GM12878 (cell line): ENCODE data around the gene DRAP1. TPM values are rescaled to one million over a fixed set of nuclear protein-coding genes. Genes with fewer than 3 reads are reported as not detected.

Experiments used
- ATAC-seq: fragments of 200-7000 bp; cut with Tn5 transposase; 3 replicates; pipeline ENCODE4 v1.9.1; 2020; ENCODE audit warnings: mild to moderate bottlenecking, moderate library complexity
- BruUV-seq: library from RNA; stranded (reverse); fragments of 400-500 nt; replicated peaks from 2 replicates; lab custom pipeline; 2021; lab: Mats Ljungman, UMichigan
- CTCF ChIA-PET: fragments of 300-600 bp; sonication (Branson Sonifier 250); formaldehyde crosslinking; extraction: SDS; loops from one replicate; lab custom pipeline; 2021; ENCODE audit warnings: inconsistent platforms; lab: Yijun Ruan, JAX
- POLR2A ChIA-PET: fragments of 350-600 bp; formaldehyde crosslinking; extraction: SDS; loops from one replicate; lab custom pipeline; 2021; ENCODE audit warnings: inconsistent platforms; lab: Charles Lee
- RAD21 ChIA-PET: fragments of 300-600 bp; sonication (Branson Sonifier 250); formaldehyde crosslinking; loops from one replicate; lab custom pipeline; 2023; ENCODE audit warnings: antibody characterized with exemption; ENCODE audit not compliant: unreplicated experiment; lab: Charles Lee
- SMC1A ChIA-PET: fragments of 300-600 bp; sonication (Branson Sonifier 250); formaldehyde crosslinking; loops from one replicate; lab custom pipeline; 2023; ENCODE audit not compliant: unreplicated experiment, uncharacterized antibody; lab: Charles Lee
- DNase-seq: peaks from one replicate; pipeline ENCODE4 v3.0.0-alpha.2; 2011; ENCODE audit warnings: low read depth, low spot score
- FAIRE-seq: peaks from 3 replicates; lab custom pipeline; 2011; peaks lifted over from hg19 to GRCh38; lab: Jason Lieb, UNC
- H2AFZ ChIP-seq: 2 replicates; pipeline ENCODE4 v1.6.0; 2011; ENCODE audit warnings: low read depth, low read length, control low read depth; ENCODE audit not compliant: control insufficient read depth
- H3K27ac ChIP-seq: 2 replicates; pipeline ENCODE4 v1.5.1; 2011; ENCODE audit warnings: control low read depth; ENCODE audit not compliant: control insufficient read depth, insufficient read depth
- H3K27me3 ChIP-seq, 2 experiments: replicated peaks in 1 of 2; 2 replicates each; pipeline versions ENCODE4 v1.6.0 to v1.6.1; 2011; ENCODE audit warnings: low read length in 1 of 2; ENCODE audit not compliant: control insufficient read depth in 2 of 2, insufficient read depth in 2 of 2
- H3K36me3 ChIP-seq, 2 experiments: 2 replicates each; pipeline ENCODE4 v1.5.1; 2011; ENCODE audit warnings: low read length in 1 of 2; ENCODE audit not compliant: control insufficient read depth in 2 of 2, insufficient read depth in 2 of 2
- H3K4me1 ChIP-seq: 2 replicates; pipeline ENCODE4 v1.6.1; 2011; ENCODE audit warnings: mild to moderate bottlenecking, low read length, moderate library complexity, mixed read lengths; ENCODE audit not compliant: control insufficient read depth, insufficient read depth
- H3K4me2 ChIP-seq: 2 replicates; pipeline ENCODE4 v1.6.0; 2011; ENCODE audit warnings: control low read depth; ENCODE audit not compliant: control insufficient read depth, insufficient read depth
- H3K4me3 ChIP-seq: fragments of 200-600 bp; sonication (generic); 2 replicates; pipeline ENCODE4 v1.5.1; 2016
- H3K79me2 ChIP-seq: 2 replicates; pipeline ENCODE4 v1.6.0; 2011; ENCODE audit warnings: low read length; ENCODE audit not compliant: control insufficient read depth, insufficient read depth
- H3K9ac ChIP-seq: 2 replicates; pipeline ENCODE4 v1.8.0; 2011; ENCODE audit warnings: low read length, control low read depth, mixed read lengths; ENCODE audit not compliant: control insufficient read depth, insufficient read depth
- H3K9me3 ChIP-seq: replicated peaks from 3 replicates; pipeline ENCODE4 v1.5.1; 2011; ENCODE audit warnings: mild to moderate bottlenecking, low read length; ENCODE audit not compliant: control insufficient read depth, insufficient read depth
- H4K20me1 ChIP-seq: 2 replicates; pipeline ENCODE4 v1.6.0; 2011; ENCODE audit not compliant: control insufficient read depth, insufficient read depth
- FOXM1 ChIP-seq: IDR thresholded peaks from 2 replicates; pipeline ENCODE4 v1.6.1; 2012; ENCODE audit warnings: low read depth, mild to moderate bottlenecking, inconsistent platforms, low read length, moderate library complexity
- HDAC2 ChIP-seq: fragments of 200-600 bp; sonication (generic); IDR thresholded peaks from 2 replicates; pipeline ENCODE4 v1.6.1; 2017
- IRF4 ChIP-seq: IDR thresholded peaks from 2 replicates; pipeline ENCODE4 v1.6.1; 2011; ENCODE audit warnings: low read depth, low read length
- MTA3 ChIP-seq: IDR thresholded peaks from 2 replicates; pipeline ENCODE4 v1.6.1; 2012; ENCODE audit warnings: low read length, inconsistent platforms, borderline replicate concordance
- POLR2A ChIP-seq: IDR thresholded peaks from 2 replicates; pipeline ENCODE4 v1.6.1; 2011; ENCODE audit warnings: low read depth, mild to moderate bottlenecking, low read length
- RB1 ChIP-seq: fragments of 450-650 bp; formaldehyde crosslinking; IDR thresholded peaks from 2 replicates; pipeline ENCODE4 v1.6.1; 2017; ENCODE audit warnings: mild to moderate bottlenecking, borderline replicate concordance
- RELB ChIP-seq: fragments of 450-650 bp; IDR thresholded peaks from 2 replicates; pipeline ENCODE4 v1.6.1; 2017; ENCODE audit warnings: low read depth, mild to moderate bottlenecking, moderate library complexity
- SP1 ChIP-seq: IDR thresholded peaks from one replicate; pipeline ENCODE4 v1.6.1; 2011; ENCODE audit warnings: low read depth, low read length
- SPI1 ChIP-seq: IDR thresholded peaks from 2 replicates; pipeline ENCODE4 v1.6.1; 2011; ENCODE audit warnings: low read depth, mild to moderate bottlenecking, low read length, moderate library complexity, borderline replicate concordance; ENCODE audit not compliant: insufficient read depth
- SREBF2 ChIP-seq: IDR thresholded peaks from 2 replicates; pipeline ENCODE4 v1.6.1; 2012; ENCODE audit warnings: mild to moderate bottlenecking, low read length
- TARDBP ChIP-seq: IDR thresholded peaks from 2 replicates; pipeline ENCODE4 v1.6.1; 2016; ENCODE audit warnings: borderline replicate concordance
- TCF12 ChIP-seq: IDR thresholded peaks from 2 replicates; pipeline ENCODE4 v1.6.1; 2011; ENCODE audit warnings: low read depth, mild to moderate bottlenecking, low read length
- ZBTB11 ChIP-seq: fragments of 450-650 bp; formaldehyde crosslinking; IDR thresholded peaks from 2 replicates; pipeline ENCODE4 v1.5.0; 2022; ENCODE audit warnings: mild to moderate bottlenecking, missing genetic modification characterization
- ZNF384 ChIP-seq: IDR thresholded peaks from 2 replicates; pipeline ENCODE4 v1.6.1; 2012; ENCODE audit warnings: low read depth, mild to moderate bottlenecking, low read length, improper control_type of control experiment, borderline replicate concordance
- WGBS: methylation state at CpG from one replicate; pipeline ENCODE4 v1.1.6; 2016; ENCODE audit warnings: low lambda C conversion rate; ENCODE audit not compliant: insufficient replicate concordance, insufficient coverage; ENCODE audit errors: missing lambda C conversion rate; 5-methylcytosine and 5-hydroxymethylcytosine counted together
- in situ Hi-C: fragments of 300-500 bp; cut with MboI; formaldehyde crosslinking; loops from 9 replicates; pipeline ENCODE4 v1.14.3; 2018; ENCODE audit warnings: mixed read lengths
- intact Hi-C: fragments of 100-400 bp; cut with micrococcal nuclease; formaldehyde crosslinking; loops from one replicate; pipeline ENCODE4 v1.14.2; 2022; ENCODE audit not compliant: unreplicated experiment
- polyA plus RNA-seq, 11 experiments: library from polyadenylated mRNA; depleted of rRNA in 4 of 11; unstranded in 6 of 11; stranded (reverse) in 5 of 11; fragments of >200 nt; fragmentation: Nextera tagmentation in 4 of 11; fragmentation: Illumina TruSeq in 1 of 11; extraction: Ambion mirVana in 4 of 11; extraction: Trizol in 1 of 11; gene quantifications; 1 replicate in 1 of 11; 2 replicates in 10 of 11; pipeline versions ENCODE4 v1.2.1 to v1.2.3, GENCODE V29; 2011 to 2016; ENCODE audit warnings: inconsistent platforms in 2 of 11, missing spikeins in 2 of 11, low read depth in 1 of 11
- total RNA-seq, 4 experiments: library from RNA; depleted of rRNA in 3 of 4; stranded (reverse); fragments of >200 nt in 3 of 4; fragmentation: Illumina TruSeq in 1 of 4; extraction: Trizol in 1 of 4; gene quantifications; 2 replicates each; pipeline versions ENCODE4 v1.2.1 to v1.2.3, GENCODE V29; 2013 to 2021

Gene DRAP1
- total and polyA plus RNA-seq, 10 of the 15 experiments (the other 5 are each of a cell fraction or from before 2014, with no cell fraction given) = 9.4 to 163 (median 114) TPM

- no peak for TF ChIP-seq ZBTB11 (CRISPR knock-in tag)
- no peak for TF ChIP-seq ZNF384
- no peak for TF ChIP-seq MTA3
- no peak for TF ChIP-seq IRF4
Measured at GRCh38 chr11:65872586-65873317, 46.5 kb upstream of the DRAP1 start, which contains the start of gene EFEMP2 (continued).

- Histone ChIP-seq H3K27me3 (no peaks in the 10 kb centered on the region), H3K9me3 (no peaks in the 10 kb centered on the region), H3K4me1 (peaks cover 11% of the 10 kb centered on the region), H3K36me3 (no peaks in the 10 kb centered on the region), H3K27ac (peak overlapping the region; percentile 51), H3K4me2 (peak overlapping the region; percentile 96), H2AFZ (peak overlapping the region; percentile 73), H3K79me2 (no peaks in the 10 kb centered on the region), H3K9ac (peak overlapping the region; percentile 82), H3K4me3 (peak overlapping the region; percentile 87), H4K20me1 (no peaks in the 10 kb centered on the region)
- peak; percentile 90 for FAIRE-seq
- ATAC-seq = peak; percentile 89
- in situ Hi-C loops = loop anchor here (25.0 kb wide), 1 partner anchor 1636 kb away; the partner anchor contains the start of genes DNAJC4, FKBP2, NUDT22 and PPP1R14B
- peak; percentile 87 for DNase-seq
- SMC1A ChIA-PET = interaction anchor here (1.0 to 2.1 kb wide), 5 partner anchors 10 to 87 kb away, joined by 3 to 13 read pairs (median 5); partner anchors contain the start of genes CCDC85B, CFL1 and MUS81
- POLR2A ChIA-PET = interaction anchor here (0.6 to 2.1 kb wide), 9 partner anchors 12 to 396 kb away, joined by 3 to 22 read pairs (median 4); partner anchors contain the start of genes CCDC85B, FIBP and MUS81
- RAD21 ChIA-PET = interaction anchor here (0.8 to 2.0 kb wide), 6 partner anchors 12 to 161 kb away, joined by 3 to 21 read pairs (median 7); partner anchors contain the start of genes CCDC85B, FIBP and KAT5
- WGBS = 4% methylated on average over 53 of the region's 54 CpGs
- CTCF ChIA-PET = interaction anchor here (0.5 to 3.2 kb wide), 8 partner anchors 14 to 172 kb away, joined by 3 to 66 read pairs (median 4); partner anchors contain the start of genes CCDC85B, FIBP and MUS81
- BruUV-seq = no TSS peak
- intact Hi-C loops = no loop called here
- peak; percentile 44; the same call in 1 of the 2 replicates for TF ChIP-seq SREBF2
- peak; percentile 83 for TF ChIP-seq POLR2A
- TF ChIP-seq HDAC2 = no peak
- TF ChIP-seq FOXM1 = no peak
- no peak for TF ChIP-seq SPI1
- peak; percentile 90 for TF ChIP-seq SP1
- TF ChIP-seq TCF12 = no peak
- TF ChIP-seq RB1 = peak; percentile 53; the same call in 1 of the 2 replicates
- 0 out of 2 replicates have a peak, but pooled peaks have one; percentile 33 for TF ChIP-seq TARDBP
- TF ChIP-seq RELB = peak; percentile 79
Measured at GRCh38 chr11:65873318-65874156, 45.7 kb upstream of the DRAP1 start.
